ENCODE measurements around the gene ATXN10.
A peak's percentile ranks its signal among the peaks of the same experiment; 100 is the strongest.

ATXN10 gene

DNA sequence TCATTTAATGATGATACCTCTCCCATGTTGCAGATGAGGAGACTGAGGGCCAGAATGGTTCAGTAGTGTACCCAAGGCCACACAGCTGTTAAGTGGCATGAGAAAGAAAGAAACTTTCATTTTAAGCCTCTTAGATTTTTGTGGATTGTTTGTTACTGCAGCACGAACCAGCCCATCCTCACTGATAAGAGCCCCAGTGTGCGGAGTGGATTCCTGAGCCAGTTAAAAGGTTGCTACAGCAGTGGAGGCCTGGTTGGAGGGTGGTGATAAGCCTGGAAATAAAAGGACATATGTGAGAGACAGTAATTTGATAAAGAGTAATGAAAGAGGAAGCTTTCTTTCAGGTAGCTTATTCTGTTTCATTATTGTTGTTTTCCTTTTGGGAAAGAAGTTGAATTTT, 89.0 kb downstream of the ATXN10 start:
- H3K36me3 ChIP-seq (ENCODE audit: low read length): no peaks in the 10 kb centered on the region
- H3K27me3 ChIP-seq (ENCODE audit: low read length): no peaks in the 10 kb centered on the region
- H3K79me2 ChIP-seq (ENCODE audit: insufficient read depth, low read length): peaks cover 35% of the 10 kb centered on the region; the same call in 1 of the 2 replicates
- H3K9me3 ChIP-seq (ENCODE audit: insufficient read depth, low read length): no peaks in the 10 kb centered on the region
- no peak overlapping the region for H2AFZ ChIP-seq (ENCODE audit: low read depth, low read length, severe bottlenecking)
- H3K27ac ChIP-seq (ENCODE audit: low read depth, low read length): peak overlapping the region; percentile 41
- H3K4me3 ChIP-seq (ENCODE audit: insufficient read depth, low read length, poor library complexity, severe bottlenecking): no peak overlapping the region
- no peaks in the 10 kb centered on the region for H3K9me2 ChIP-seq (replicated peaks; ENCODE audit: insufficient read depth, low read length)
- H3K4me2 ChIP-seq (ENCODE audit: low read depth, low read length, poor library complexity, severe bottlenecking): no peak overlapping the region
- peaks cover 6% of the 10 kb centered on the region; the same call in 1 of the 2 replicates for H3F3A ChIP-seq (ENCODE audit: insufficient read depth)
- no peaks in the 10 kb centered on the region for H4K20me1 ChIP-seq (ENCODE audit: low read depth, low read length)
- H3K9ac ChIP-seq (ENCODE audit: low read length): no peak overlapping the region
- TF ChIP-seq CTCF (IDR thresholded peaks at IDR 0.05; ENCODE audit: insufficient read depth, low read length, poor library complexity, severe bottlenecking): no peak
- TF ChIP-seq EZH2phosphoT487 (conservative IDR thresholded peaks at IDR 0.05; ENCODE audit: low read length): no peak

- no peaks in the 10 kb centered on the region for H4K20me1 ChIP-seq (ENCODE audit: low read depth, low read length)
- no peak overlapping the region for H3K4me2 ChIP-seq (ENCODE audit: low read depth, low read length, poor library complexity, severe bottlenecking)
- TF ChIP-seq EZH2phosphoT487 (conservative IDR thresholded peaks at IDR 0.05; ENCODE audit: low read length): no peak
- no peak for TF ChIP-seq CTCF (IDR thresholded peaks at IDR 0.05; ENCODE audit: insufficient read depth, low read length, poor library complexity, severe bottlenecking)
- H3K27ac ChIP-seq (ENCODE audit: low read depth, low read length): no peak overlapping the region
- no peaks in the 10 kb centered on the region for H3K27me3 ChIP-seq (ENCODE audit: low read length)
- no peaks in the 10 kb centered on the region for H3K9me2 ChIP-seq (replicated peaks; ENCODE audit: insufficient read depth, low read length)
- H3F3A ChIP-seq (ENCODE audit: insufficient read depth): peaks cover 19% of the 10 kb centered on the region
- H3K9ac ChIP-seq (ENCODE audit: low read length): no peak overlapping the region
- no peak overlapping the region for H2AFZ ChIP-seq (ENCODE audit: low read depth, low read length, severe bottlenecking)
- no peak overlapping the region for H3K4me3 ChIP-seq (ENCODE audit: insufficient read depth, low read length, poor library complexity, severe bottlenecking)
- H3K9me3 ChIP-seq (ENCODE audit: insufficient read depth, low read length): no peaks in the 10 kb centered on the region
- peaks cover 35% of the 10 kb centered on the region for H3K79me2 ChIP-seq (ENCODE audit: insufficient read depth, low read length)
- no peaks in the 10 kb centered on the region for H3K36me3 ChIP-seq (ENCODE audit: low read length)
Observed at GRCh38 chr22:45762545-45763235, 91.1 kb downstream of the ATXN10 start.

DNA sequence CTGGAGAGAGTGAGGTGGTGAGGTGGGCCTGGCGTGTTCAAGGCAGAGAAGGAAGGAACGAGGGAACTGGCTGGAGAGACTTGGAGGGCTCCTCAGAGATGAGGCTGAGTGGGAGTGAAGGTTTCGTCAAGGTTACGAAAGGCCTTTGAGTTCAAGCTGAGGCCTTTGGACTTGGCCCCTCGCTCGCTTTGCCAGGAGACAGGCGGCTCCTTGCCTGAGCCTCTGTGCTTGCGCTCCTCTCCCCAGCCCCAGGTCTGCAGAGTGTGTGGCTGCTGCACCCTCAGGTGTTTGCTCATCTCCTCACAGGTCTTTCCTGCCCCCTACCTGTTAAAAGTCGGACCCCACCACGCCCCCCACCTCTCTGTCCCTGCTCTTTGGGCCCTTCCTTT, 91.6 kb downstream of the ATXN10 start:
- no peak overlapping the region for H3K4me2 ChIP-seq (ENCODE audit: low read depth, low read length, poor library complexity, severe bottlenecking)
- H3K79me2 ChIP-seq (ENCODE audit: insufficient read depth, low read length): peaks cover 39% of the 10 kb centered on the region

More for the DNA sequence above, 91.6 kb downstream of the ATXN10 start:
- Histone ChIP-seq H4K20me1 (ENCODE audit: low read depth, low read length) (no peaks in the 10 kb centered on the region), H3K27me3 (ENCODE audit: low read length) (no peaks in the 10 kb centered on the region), H3K9ac (ENCODE audit: low read length) (no peak overlapping the region), H3K9me3 (ENCODE audit: insufficient read depth, low read length) (no peaks in the 10 kb centered on the region), H2AFZ (ENCODE audit: low read depth, low read length, severe bottlenecking) (no peak overlapping the region), H3F3A (ENCODE audit: insufficient read depth) (peaks cover 24% of the 10 kb centered on the region), H3K9me2 (replicated peaks; ENCODE audit: insufficient read depth, low read length) (no peaks in the 10 kb centered on the region), H3K4me3 (ENCODE audit: insufficient read depth, low read length, poor library complexity, severe bottlenecking) (no peak overlapping the region), H3K36me3 (ENCODE audit: low read length) (no peaks in the 10 kb centered on the region), H3K27ac (ENCODE audit: low read depth, low read length) (no peak overlapping the region; the same call in 1 of the 2 replicates)
- TF ChIP-seq CTCF (IDR thresholded peaks at IDR 0.05; ENCODE audit: insufficient read depth, low read length, poor library complexity, severe bottlenecking): no peak
- TF ChIP-seq EZH2phosphoT487 (conservative IDR thresholded peaks at IDR 0.05; ENCODE audit: low read length): no peak
